ENCODE measurements around the gene PDLIM5.
"Not testable (repeated sequence)": the region's sequence is repeated elsewhere in the genome, so short reads cannot be mapped to it uniquely, and the experiment has no call there.

Gene PDLIM5

GRCh38 chr4:94595880-94596483 lies 144.2 kb downstream of the PDLIM5 start:
- peak; percentile 68 for DNase-seq (ENCODE audit: low read depth)

- DNase-seq (ENCODE audit: low read depth), result no peak
Measured at GRCh38 chr4:94598758-94599157, 147.0 kb downstream of the PDLIM5 start.

DNA sequence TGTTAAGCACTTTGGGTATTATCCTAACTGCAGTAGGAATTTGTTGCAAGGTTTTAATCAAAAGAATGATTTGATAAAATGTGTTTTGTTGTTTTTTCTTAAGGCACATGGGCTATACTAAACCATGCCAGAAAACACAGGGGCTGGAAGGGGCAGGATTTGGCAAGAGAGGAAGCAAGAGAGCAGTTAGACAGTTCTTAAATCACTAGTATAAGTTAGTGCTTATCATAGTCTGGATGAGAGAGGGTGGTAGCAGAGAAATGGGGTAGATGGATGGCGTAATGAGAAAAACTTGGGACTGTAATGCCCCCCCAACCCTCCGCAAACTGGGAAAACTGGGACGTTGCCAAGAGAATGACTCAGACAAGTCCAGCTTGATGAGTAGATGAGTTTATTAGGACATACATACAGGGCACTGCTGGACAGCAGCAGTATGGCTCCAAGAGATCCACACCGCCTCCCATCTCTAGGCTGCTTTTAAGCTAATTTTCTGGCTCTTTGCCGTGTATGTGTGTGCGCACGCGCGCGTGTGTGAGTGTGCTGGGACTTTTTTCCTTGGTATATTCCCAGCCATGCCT lies 151.5 kb downstream of the PDLIM5 start:
- peak; percentile 69 for DNase-seq (ENCODE audit: low read depth)

DNA sequence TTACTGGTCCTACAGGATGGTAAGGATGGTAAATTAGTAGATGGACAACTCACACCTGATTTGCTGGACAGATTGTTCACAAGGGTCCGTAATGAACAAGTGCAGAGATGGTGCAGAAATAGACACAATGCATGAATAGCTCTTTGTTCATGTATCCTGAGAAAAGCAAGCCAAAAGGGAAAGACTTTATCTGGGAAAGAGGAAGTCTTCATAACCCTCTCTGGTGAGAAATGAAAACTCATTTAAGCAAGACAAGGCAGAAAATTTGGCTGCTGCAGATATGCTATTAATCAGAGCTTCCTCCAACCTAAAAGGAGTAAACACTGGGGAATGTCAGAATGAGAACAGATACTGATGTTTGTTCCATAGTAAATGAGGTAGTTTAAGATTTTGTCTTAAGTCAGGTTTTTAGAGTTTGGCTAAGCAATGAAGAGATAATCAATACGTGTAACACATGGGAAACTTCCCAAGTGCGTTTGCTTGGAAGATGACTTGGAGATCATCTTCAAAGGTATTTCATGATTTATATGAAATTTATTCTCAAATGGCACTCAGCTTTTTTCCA lies 153.6 kb downstream of the PDLIM5 start:
- no peak for DNase-seq (ENCODE audit: low read depth)

DNA sequence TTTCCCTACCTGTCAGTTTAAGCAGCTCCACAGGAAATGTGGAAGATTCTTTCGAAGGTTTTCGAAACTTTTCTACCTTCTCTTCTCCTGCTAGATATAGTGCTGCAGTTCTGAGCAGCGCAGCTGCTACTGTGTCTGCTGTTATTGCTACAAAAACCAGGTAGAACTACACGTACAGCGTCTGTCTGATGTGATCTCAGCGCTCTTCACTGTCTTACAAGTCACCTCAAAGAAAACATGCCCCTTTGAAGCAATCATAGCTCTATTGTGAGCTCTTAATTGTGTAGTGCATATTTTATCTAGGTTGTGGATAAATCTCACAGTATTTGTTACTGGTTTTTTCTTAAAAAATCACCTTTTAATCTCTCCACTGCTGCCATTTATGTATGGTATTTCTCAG lies 158.4 kb downstream of the PDLIM5 start:
- DNase-seq (ENCODE audit: low read depth), result no peak

GRCh38 chr4:94613248-94613647 lies 161.5 kb downstream of the PDLIM5 start:
- no peak for DNase-seq (ENCODE audit: low read depth)

GRCh38 chr4:94615451-94615850 lies 163.7 kb downstream of the PDLIM5 start:
- DNase-seq (ENCODE audit: low read depth), result no peak

DNA sequence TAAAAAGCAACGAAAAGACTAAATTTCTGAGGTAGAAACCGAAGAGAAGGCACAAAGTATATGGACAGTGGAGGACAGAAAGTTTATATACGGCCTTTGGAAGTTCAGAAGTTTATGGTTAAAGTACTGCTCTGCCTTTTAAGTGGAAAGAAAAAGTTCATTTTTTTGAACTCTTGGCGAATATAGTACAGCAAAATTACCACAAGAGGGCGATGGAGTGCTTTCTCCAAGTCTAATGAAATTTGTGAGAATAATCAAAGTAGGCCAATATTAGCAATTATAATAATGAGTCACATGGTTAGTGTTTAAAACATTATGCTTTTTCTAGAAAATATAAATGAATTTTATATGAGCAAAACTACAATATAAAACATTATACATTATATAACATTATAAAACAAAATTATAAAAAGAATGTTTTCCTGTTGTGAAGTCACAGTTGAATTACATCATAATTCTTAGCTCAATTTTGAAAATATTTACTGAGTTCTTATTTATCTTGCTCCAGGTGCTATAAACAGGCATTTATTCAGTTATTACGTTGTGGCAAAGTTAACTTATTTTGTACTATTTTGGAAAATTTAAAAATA lies 169.8 kb downstream of the PDLIM5 start:
- DNase-seq (ENCODE audit: low read depth), result peak; percentile 66

- DNase-seq (ENCODE audit: low read depth), result no peak
Measured at GRCh38 chr4:94623126-94623911, 171.6 kb downstream of the PDLIM5 start.

DNA sequence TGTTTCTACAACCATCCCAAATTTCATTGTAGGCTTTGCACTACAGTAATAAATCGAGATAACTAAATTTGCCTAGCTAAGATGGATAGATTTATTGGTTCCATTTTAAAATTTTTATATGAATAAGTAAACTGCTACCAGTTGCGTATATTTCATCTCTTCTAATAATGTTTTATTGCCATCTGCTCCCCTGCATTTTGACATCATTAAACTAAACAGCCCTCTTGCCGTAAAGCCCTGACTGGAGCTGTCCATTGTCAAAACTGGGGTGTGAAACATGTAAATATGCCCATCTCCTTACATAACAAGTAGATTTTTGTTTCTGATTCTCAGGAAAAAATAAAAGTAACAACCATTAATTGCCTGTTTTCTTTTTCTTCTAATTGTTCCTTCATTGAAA lies 175.2 kb downstream of the PDLIM5 start:
- no peak for DNase-seq (ENCODE audit: low read depth)

DNA sequence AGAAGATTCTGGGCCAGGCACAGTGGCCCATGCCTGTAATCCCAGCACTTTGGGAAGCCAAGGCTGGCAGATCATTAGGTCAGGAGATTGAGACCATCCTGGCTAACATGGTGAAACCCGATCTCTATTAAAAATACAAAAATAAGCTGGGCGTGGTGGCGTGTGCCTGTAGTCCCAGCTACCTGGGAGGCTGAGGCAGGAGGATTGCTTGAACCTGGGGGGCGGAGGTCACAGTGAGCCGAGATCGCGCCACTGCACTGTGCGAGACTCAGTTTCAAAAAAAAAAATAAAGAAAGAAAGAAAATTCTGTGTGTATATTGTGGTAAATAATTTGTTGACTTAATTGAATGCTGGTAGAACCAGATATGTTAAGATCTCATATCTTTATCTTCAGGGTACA lies 177.3 kb downstream of the PDLIM5 start:
- DNase-seq (ENCODE audit: low read depth), result not testable (repeated sequence)

DNA sequence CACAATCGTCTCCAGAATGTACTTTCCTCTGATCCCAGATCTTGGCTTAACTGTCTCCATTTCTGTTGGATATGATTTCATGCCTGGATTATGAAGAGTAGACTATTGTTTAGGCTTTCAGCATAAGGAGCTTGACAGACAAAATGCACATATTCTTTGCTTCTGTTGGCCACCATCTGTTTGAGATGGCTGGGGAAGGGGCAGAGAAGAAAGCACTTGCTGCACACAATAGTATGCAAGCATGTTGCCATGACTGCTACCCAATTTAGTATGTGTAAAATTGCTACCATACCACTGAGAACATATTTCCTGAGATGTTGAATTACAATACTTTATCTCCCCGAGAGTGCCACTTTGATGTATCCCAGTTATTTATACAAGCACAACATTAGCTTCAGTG lies 178.1 kb downstream of the PDLIM5 start:
- DNase-seq (ENCODE audit: low read depth), result no peak

DNA sequence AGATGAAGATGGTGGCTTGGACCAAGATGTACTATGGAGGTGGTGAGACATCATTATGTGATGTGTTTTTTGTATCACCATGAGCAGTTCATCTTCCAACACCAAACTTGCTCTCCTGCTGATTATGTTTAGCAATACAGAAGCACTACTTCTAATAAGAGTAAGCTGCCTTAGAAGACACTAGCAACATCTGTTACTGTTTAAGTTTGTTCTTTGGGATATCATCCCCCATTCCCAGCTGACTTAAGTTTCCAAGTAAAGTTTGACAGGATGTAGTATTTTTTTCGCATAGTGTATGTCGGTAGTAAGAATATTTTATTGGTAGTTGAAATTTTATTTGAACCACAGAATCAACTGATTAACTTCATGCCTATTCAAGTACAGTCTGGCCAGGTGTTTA lies 182.5 kb downstream of the PDLIM5 start:
- no peak for DNase-seq (ENCODE audit: low read depth)

DNA sequence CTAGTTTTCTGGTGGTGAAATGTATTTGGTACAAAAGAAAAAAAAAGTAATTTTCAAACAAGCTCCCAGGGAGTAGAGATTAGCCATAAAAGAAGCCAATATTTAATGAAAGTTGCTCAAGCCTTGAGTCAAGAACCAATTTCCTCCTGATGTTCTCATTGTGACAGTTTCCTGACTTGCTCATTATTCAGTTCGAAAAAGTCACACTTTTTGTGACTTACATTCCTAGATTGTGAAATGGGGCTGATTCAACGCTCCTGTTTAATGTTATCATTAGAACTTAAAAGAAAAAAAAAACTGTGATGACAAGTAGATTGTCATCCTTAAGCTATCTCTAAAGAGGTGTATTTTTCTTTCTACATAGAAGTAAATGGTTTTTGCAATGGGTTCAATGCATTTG lies 183.4 kb downstream of the PDLIM5 start:
- peak; percentile 59 for DNase-seq (ENCODE audit: low read depth)

- DNase-seq (ENCODE audit: low read depth), result no peak
Measured at GRCh38 chr4:94636004-94636403, 184.3 kb downstream of the PDLIM5 start.

- DNase-seq (ENCODE audit: low read depth), result no peak
Measured at GRCh38 chr4:94639298-94639697, 187.6 kb downstream of the PDLIM5 start.

GRCh38 chr4:94640151-94640550 lies 188.4 kb downstream of the PDLIM5 start:
- no peak for DNase-seq (ENCODE audit: low read depth)

DNA sequence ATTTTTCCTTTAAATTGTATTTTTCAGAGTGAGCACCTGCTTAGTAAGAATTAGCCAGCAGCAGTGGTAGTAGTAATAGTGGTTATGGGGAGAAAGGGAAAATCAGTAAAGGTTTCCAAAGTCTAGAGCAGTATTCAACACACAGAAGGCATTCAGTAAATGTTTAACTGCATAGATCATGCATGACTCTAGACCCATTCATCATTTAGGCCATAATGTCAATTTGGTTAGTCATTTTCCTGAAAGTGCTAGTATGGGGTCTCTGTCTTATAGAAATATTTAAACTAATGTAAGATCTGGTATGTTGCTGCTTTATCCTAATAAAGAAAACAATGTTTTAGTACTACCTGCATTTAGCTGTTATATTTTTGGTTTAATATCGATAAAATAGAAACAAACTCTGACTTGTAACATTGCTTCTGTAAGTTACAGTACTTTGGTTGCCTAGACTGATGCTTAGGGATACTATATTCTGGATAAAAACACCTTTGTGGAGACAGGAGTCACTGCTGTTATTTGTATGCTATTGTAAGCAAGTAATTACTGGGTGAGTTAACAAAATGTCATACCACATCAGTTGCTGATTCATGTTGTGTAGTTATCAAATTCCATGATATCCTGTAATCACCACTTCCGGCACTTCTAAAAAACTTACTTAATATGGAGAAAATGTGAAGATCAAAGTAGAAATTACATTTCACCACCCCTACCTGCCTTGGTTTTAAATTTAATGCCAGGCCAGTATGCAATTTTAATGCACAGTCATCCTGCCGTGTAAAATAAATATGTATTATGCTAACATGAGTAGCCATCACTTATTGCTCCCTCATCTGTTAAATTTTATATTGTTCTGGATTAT lies 190.2 kb downstream of the PDLIM5 start:
- peak; percentile 83 for DNase-seq (ENCODE audit: low read depth)

GRCh38 chr4:94642561-94642866 lies 190.8 kb downstream of the PDLIM5 start:
- no peak for DNase-seq (ENCODE audit: low read depth)

DNA sequence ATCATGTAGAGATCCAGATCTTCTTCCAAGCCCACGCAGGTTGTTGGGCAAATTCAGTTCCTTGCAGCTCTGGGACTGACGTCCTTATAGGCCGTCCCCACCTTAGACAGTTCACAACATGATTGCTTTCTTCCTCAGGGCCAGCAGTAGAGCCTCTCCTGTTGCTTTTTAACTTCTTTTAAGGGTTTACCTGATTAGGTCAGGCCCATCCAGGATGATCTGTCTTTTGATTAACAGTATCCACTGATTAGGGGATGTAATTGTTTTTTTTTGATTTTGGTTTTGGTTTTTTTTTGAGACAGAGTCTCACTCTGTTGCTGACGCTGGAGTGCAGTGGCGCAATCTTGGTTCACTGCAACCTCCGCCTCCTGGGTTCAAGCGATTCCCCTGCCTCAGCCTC lies 197.0 kb downstream of the PDLIM5 start:
- DNase-seq (ENCODE audit: low read depth), result no peak

GRCh38 chr4:94649381-94650133 lies 197.8 kb downstream of the PDLIM5 start:
- DNase-seq (ENCODE audit: low read depth), result no peak

Measured in ELR (cell line).